Daoy (cell line): ENCODE results near the gene NKRF. TPM values are rescaled to one million over a fixed set of nuclear protein-coding genes. Genes with fewer than 3 reads are reported as not detected.

Source experiments
- DNase-seq: peaks from one replicate; pipeline ENCODE4 v3.0.0-alpha.2; 2015; ENCODE audit warnings: low read depth
- total RNA-seq: library from RNA; depleted of rRNA; stranded (reverse); fragments of >200 nt; shearing (Covaris generic); gene quantifications from 2 replicates; pipeline ENCODE4 v1.2.3, GENCODE V29; 2014

The NKRF gene
- total RNA-seq, 1 experiment from 2014 or later: 4.5 TPM

- no peak for DNase-seq
These were observed 8.6 kb upstream of the NKRF start for GRCh38 chrX:119614776-119615175.

- no peak for DNase-seq
These were observed 780 bp upstream of the NKRF start for GRCh38 chrX:119607018-119607389.

GRCh38 chrX:119605464-119606279 is 552 bp downstream of the NKRF start:
- DNase-seq: peak; percentile 12

- DNase-seq: no peak
These were observed 1.3 kb downstream of the NKRF start for GRCh38 chrX:119604766-119605463.

GRCh38 chrX:119602701-119603255 is 3.4 kb downstream of the NKRF start:
- DNase-seq: no peak

- no peak for DNase-seq
These were observed 16.4 kb downstream of the NKRF start for GRCh38 chrX:119589810-119590209.

- DNase-seq: no peak
These were observed 22.7 kb downstream of the NKRF start for GRCh38 chrX:119583431-119584059.

- DNase-seq: no peak
These were observed 26.8 kb downstream of the NKRF start for GRCh38 chrX:119579414-119579813.

GRCh38 chrX:119574394-119575266 is 31.6 kb downstream of the NKRF start, which contains the start of gene UBE2A:
UBE2A (plus strand) TSS chrX:119574563; CDS start chrX:119574712, 149 bp downstream.
- peak; percentile 88 for DNase-seq

GRCh38 chrX:119573840-119574393 is 32.3 kb downstream of the NKRF start:
- peak; percentile 23 for DNase-seq

- DNase-seq: no peak
These were observed 33.0 kb downstream of the NKRF start for GRCh38 chrX:119573222-119573621.

GRCh38 chrX:119570351-119570835 is 35.8 kb downstream of the NKRF start:
- DNase-seq: no peak

- peak; percentile 91 for DNase-seq
These were observed 41.0 kb downstream of the NKRF start, which contains the start of gene STEEP1 for GRCh38 chrX:119565107-119565663. STEEP1 (minus strand) TSS chrX:119565409; CDS start chrX:119565355, 54 bp downstream.

- no peak for DNase-seq
These were observed 53.7 kb downstream of the NKRF start for GRCh38 chrX:119552508-119552907.

GRCh38 chrX:119549327-119550016 is 56.8 kb downstream of the NKRF start:
- DNase-seq: no peak

- DNase-seq: peak; percentile 42
These were observed 65.0 kb downstream of the NKRF start for GRCh38 chrX:119541188-119541587.

GRCh38 chrX:119539872-119540271 is 66.4 kb downstream of the NKRF start:
- DNase-seq: no peak
